ENCODE measurements around the gene NFATC2.

DNA sequence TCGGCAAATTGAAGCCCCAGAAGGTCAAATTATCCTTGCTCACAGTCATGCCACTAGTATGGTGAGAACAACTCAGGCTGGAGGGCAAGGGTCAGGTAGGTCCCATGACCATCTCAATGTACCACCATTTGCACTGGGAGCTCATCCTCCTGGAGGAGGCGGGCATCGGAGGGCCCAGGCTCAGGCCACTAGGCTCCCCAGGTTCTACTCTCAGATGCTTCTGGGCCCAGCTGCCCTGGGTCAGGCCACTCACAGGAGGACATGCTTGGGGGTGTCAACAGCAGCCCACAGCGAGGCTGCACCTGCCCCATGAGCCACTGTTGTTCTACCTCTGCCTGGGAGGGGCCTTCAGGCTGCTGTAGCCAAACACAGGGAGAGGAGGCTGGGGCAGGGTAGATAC is 39.1 kb downstream of the NFATC2 start:
- no peak for TF ChIP-seq NFIC (IDR thresholded peaks at IDR 0.05; ENCODE audit: borderline replicate concordance)
- TF ChIP-seq, protein P1, sequence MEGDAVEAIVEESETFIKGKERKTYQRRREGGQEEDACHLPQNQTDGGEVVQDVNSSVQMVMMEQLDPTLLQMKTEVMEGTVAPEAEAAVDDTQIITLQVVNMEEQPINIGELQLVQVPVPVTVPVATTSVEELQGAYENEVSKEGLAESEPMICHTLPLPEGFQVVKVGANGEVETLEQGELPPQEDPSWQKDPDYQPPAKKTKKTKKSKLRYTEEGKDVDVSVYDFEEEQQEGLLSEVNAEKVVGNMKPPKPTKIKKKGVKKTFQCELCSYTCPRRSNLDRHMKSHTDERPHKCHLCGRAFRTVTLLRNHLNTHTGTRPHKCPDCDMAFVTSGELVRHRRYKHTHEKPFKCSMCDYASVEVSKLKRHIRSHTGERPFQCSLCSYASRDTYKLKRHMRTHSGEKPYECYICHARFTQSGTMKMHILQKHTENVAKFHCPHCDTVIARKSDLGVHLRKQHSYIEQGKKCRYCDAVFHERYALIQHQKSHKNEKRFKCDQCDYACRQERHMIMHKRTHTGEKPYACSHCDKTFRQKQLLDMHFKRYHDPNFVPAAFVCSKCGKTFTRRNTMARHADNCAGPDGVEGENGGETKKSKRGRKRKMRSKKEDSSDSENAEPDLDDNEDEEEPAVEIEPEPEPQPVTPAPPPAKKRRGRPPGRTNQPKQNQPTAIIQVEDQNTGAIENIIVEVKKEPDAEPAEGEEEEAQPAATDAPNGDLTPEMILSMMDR (IDR thresholded peaks at IDR 0.05) = no peak
